DMS 273 treated with DMSO at 0.1 percent for 48 hours (cell line): ENCODE results near the gene PKP3.

ENCODE experiments used
- DNase-seq: peaks from one replicate; lab custom pipeline; 2025; lab: John Stamatoyannopoulos, UW

Gene PKP3

GRCh38 chr11:444396-445144 lies 50.6 kb downstream of the PKP3 start:
- no peak for DNase-seq

- DNase-seq: no peak
Observed at GRCh38 chr11:445765-446588, 52.0 kb downstream of the PKP3 start.

- DNase-seq: no peak
Observed at GRCh38 chr11:446891-447290, 52.9 kb downstream of the PKP3 start.

GRCh38 chr11:447923-448731 lies 54.1 kb downstream of the PKP3 start:
- peak; percentile 50 for DNase-seq

- DNase-seq: peak; percentile 70
Observed at GRCh38 chr11:449889-450808, 56.1 kb downstream of the PKP3 start, which contains the start of gene PTDSS2. PTDSS2 (plus strand) TSS chr11:450279; CDS start chr11:450456, 177 bp downstream.

GRCh38 chr11:450809-451451 lies 56.9 kb downstream of the PKP3 start:
- no peak for DNase-seq

- DNase-seq: no peak
Observed at GRCh38 chr11:451738-452137, 57.7 kb downstream of the PKP3 start.

GRCh38 chr11:452203-452744 lies 58.3 kb downstream of the PKP3 start:
- DNase-seq: no peak

- no peak for DNase-seq
Observed at GRCh38 chr11:452916-453527, 59.0 kb downstream of the PKP3 start.

GRCh38 chr11:453564-453963 lies 59.6 kb downstream of the PKP3 start:
- DNase-seq: no peak

GRCh38 chr11:454043-454442 lies 60.0 kb downstream of the PKP3 start:
- no peak for DNase-seq
